Tongue (tissue), 2 donors: ENCODE data around the gene TMEM174. TPM values are rescaled to one million over a fixed set of nuclear protein-coding genes. Genes with fewer than 3 reads are reported as not detected.
"Not testable (repeated sequence)": the region's sequence is repeated elsewhere in the genome, so short reads cannot be mapped to it uniquely, and the experiment has no call there.

Source experiments
- DNase-seq: peaks from one replicate; pipeline ENCODE4 v3.0.0-alpha.2; 2015
- total RNA-seq: library from RNA; depleted of rRNA; stranded (reverse); fragments of >200 nt; gene quantifications from one replicate; pipeline ENCODE4 v1.2.3, GENCODE V29; 2014

The TMEM174 gene
- total RNA-seq, 1 donor from 2014 or later: not detected

GRCh38 chr5:73196201-73196600 is 23.2 kb downstream of the TMEM174 start:
- DNase-seq: no peak

DNA sequence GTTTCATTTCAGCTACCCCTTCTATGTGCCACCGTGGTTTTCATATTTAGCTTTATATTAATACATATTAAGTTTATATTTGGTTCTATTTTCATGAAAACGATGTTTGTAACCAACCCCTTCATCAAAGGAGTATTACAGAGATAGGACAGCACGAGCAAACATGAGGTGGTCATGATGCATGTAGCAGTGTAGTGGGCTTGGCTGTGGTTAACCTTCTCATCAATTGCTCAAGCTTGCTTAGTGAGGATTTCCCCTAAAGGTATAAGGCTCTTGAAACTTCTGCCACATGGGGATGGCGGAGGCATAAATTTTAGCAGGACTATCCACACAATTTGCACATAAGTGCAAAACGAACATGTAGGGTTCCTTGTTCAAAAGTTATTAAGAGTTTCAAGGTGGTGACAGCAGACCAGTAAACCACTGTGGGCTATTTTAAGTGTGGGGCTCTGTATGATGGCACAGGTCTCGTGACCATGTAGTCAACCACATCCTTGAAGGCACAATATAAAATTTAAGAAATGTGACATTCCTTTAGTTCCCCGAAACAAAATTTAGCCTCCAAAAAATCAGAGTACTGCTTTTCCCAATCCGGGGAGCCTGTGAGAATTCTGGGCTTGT is 24.8 kb downstream of the TMEM174 start:
- no peak for DNase-seq

DNA sequence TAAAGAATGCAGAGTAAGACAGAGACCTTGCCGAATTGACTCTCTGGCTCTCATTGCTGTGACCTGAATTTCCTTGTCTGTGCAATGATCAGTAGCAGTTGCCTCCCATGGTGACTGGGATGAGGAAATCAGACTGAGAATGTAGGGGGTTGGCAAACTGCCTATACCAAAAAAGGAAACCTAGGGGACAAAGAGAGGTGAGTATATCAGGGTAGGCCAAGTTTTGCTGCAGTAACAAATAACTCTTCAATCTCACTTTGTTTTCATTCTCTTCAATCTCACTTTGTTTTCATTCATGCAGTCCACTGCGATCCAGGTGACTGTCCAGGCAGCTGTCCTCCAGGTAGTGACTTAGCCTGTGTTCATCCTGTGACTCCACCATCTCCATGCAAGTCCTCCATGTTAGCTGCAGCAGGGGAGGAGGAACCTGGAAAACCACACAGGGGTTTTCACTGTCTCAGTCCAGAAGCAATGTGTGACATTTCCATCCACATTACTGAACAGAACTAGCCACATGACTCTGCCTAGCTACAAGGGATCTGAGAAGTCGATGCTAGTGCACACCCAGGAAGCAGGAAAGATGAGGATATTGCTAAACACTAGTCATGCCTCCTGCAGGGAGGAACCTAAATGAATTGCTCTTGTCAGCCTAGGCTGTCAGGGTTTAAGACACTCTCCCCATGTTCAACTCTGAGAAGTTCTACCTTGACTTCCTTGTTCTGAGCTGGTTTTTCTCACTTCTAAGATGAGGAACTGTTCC is 26.0 kb downstream of the TMEM174 start:
- no peak for DNase-seq

GRCh38 chr5:73199671-73200070 is 26.7 kb downstream of the TMEM174 start:
- DNase-seq: peak; percentile 37

- DNase-seq: peak; percentile 73
Measured at GRCh38 chr5:73201547-73202513, 28.8 kb downstream of the TMEM174 start.

- peak; percentile 75 for DNase-seq
Measured at GRCh38 chr5:73204332-73204731, 31.3 kb downstream of the TMEM174 start.

DNA sequence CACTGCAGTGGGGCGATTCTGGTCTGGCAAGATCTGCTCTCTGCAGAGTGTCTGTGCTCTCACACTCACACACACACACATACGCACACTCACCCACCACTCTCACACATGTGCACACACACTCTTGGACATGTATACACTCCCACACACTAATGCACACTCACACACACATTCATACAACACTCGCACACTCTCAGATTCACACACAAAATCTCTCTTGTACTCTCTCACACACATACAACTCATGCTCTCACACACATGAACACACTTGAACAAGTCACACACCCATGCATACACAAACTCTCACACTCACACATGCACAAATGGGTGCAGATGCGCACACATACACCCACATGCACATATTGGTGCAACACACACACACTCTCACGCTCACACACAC is 31.7 kb downstream of the TMEM174 start:
- no peak for DNase-seq

- no peak for DNase-seq
Measured at GRCh38 chr5:73205305-73205704, 32.3 kb downstream of the TMEM174 start.

- not testable (repeated sequence) for DNase-seq
Measured at GRCh38 chr5:73207239-73207638, 34.2 kb downstream of the TMEM174 start.

GRCh38 chr5:73209075-73209474 is 36.1 kb downstream of the TMEM174 start:
- not testable (repeated sequence) for DNase-seq

GRCh38 chr5:73212693-73213092 is 39.7 kb downstream of the TMEM174 start:
- not testable (repeated sequence) for DNase-seq

DNA sequence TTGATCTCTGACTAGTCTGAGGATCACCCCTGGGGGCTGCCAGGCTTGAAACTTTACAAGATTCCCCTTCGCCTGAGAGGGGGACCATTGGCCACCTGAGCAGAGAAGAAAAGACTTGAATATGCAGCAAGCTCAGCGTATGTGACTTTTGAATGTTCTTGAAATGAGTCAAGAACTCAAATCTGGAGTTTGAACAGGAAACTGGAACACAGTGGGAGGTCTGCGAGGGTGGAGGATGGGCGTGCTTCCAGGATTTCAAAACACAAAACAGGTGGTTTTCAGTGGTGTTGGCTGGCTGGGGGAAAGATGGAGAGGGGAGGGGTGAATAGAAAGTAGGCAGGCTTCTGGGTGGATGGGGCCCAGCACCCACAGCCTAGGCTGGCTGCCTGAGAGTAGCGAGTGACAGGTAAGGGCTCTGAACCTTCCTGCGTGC is 40.6 kb downstream of the TMEM174 start:
- DNase-seq: peak; percentile 75

GRCh38 chr5:73214306-73214705 is 41.3 kb downstream of the TMEM174 start:
- DNase-seq: no peak

DNA sequence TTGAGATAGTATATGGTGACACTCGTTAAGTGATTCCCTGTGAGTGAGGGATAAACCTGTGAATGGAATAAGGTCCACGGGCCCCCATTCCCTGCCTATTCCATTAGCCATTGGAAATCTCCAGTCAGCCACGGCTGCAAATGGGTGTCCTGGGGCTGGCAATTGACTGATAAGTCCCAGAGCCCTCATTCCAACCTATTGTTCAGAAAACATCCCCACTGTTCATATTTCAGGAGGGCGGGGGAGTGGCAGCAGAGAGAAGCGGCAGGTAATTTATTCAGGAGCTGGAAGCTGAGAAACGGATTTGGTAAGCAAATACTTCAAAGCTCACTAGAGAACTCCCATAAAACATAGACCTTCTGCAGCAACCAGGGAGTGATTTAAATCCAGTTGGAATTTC is 42.0 kb downstream of the TMEM174 start:
- no peak for DNase-seq

DNA sequence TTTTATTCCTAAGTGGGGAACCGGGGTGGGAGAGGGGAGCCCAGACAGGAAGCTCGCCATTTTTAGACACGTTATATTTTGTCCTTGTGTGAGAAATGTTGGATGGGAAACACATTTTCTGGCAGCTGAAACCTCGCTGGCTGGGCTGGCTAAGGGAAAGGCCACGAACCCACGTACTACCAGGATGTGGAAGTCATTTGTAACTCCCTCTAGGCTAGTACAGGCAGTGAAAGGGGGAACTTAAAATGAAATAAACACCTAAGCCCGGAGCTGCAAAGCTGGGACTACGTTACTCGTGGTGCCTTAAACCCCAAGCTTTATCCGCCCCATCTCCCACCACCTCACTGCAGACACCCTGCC is 42.5 kb downstream of the TMEM174 start:
- peak; percentile 38 for DNase-seq

DNA sequence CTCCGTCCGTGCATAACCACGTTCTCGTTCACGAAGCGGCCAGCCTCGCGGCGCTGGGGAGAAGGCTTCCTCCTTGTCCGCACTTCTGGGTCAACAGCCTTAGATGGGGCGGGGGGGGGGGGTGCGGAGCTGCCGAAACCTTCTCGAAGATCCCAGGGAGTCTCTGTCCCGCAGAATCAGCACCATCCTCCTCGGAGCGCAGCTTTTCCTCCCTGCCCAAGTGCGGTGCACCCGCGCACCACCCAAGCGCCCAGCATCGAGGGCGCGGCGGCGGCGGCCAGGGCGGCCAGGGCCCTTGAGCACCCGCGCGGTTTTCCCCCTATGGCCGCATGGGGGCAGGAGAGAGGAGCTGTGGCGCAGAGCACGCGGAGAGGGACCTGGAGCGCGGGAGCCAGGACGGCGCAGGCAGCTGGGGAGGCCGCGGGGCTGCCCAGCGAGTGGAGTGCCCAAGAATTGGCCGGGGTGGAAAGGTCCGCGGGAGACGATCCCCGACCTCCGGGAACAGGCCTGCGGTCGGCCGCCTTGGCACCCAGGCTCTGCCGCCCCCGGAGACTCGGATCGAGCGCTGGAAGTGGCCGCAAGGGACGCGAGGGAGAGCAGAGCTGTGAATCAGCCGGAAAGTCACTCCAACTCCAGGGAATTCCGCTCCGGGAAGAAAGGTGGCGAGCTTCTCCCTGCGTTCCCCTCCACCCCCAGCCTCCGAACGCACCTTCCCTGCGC is 43.1 kb downstream of the TMEM174 start:
- peak; percentile 93 for DNase-seq

DNA sequence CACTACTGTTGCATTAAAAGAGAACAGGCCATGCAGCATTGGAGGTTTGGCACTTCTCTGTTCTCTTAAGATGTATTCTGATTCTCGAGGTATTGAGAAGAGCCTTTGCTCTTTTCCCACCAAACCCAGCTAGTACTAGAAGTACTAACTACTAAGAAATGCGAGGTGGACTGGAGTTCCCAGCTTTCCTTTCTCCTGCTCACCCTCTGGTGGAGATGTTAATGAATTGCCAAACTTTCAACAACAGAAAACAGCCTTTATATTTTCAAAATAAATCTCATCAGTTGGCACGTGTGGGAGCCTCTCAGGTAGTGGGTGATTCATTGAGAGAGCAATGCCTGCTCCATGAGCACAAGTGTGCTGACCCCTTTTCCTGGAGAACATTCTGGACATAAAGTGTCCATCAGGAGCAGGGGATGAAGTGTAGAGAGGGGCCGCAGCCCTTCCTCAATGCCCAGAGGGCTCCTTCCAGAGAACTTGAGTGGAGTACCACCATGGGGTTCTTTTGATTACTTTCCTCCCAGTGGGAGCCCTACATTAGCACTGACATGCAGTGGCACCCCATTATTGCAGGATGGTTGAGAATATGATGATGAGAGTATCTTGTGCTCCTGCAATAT is 45.7 kb downstream of the TMEM174 start:
- DNase-seq: peak; percentile 39

GRCh38 chr5:73219336-73219735 is 46.3 kb downstream of the TMEM174 start:
- DNase-seq: not testable (repeated sequence)

DNA sequence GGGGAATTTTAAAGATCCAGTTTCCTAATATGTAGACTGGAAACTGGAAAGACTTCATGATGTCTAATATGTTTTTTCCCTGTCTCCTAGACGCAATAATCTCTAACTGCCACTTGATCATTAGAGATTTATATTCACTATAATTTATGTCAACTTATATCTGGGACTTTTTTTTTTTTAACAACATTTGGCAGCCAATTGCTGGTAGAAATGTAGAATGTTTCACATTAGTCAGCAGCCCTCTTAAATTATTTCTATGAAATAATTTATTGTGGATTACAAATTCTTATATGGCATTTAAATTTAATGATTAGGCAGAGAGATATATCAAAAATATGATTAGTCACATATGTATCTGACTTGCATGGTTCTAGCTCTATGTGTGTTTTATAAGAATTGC is 48.2 kb downstream of the TMEM174 start:
- no peak for DNase-seq

GRCh38 chr5:73221726-73222125 is 48.7 kb downstream of the TMEM174 start:
- DNase-seq: no peak

- DNase-seq: no peak
Measured at GRCh38 chr5:73222173-73222572, 49.2 kb downstream of the TMEM174 start.
